HG03469 (cell line): ENCODE results near the gene ZNF320.
"Not testable (repeated sequence)": the region's sequence is repeated elsewhere in the genome, so short reads cannot be mapped to it uniquely, and the experiment has no call there.

Experiments
- ATAC-seq: cut with Tn5 transposase; IDR thresholded peaks from one replicate; pipeline ENCODE4 v1.9.1; 2021; ENCODE audit warnings: mild to moderate bottlenecking, moderate library complexity, moderate number of reproducible peaks; ENCODE audit not compliant: unreplicated experiment

ZNF320 gene

GRCh38 chr19:52922841-52923777 is 25.7 kb upstream of the ZNF320 start, which contains the start of gene ZNF888:
Gene ZNF888, minus strand, starts transcription at chr19:52923428. Its CDS starts 5,555 bp downstream, at chr19:52917873.
- ATAC-seq: no peak

DNA sequence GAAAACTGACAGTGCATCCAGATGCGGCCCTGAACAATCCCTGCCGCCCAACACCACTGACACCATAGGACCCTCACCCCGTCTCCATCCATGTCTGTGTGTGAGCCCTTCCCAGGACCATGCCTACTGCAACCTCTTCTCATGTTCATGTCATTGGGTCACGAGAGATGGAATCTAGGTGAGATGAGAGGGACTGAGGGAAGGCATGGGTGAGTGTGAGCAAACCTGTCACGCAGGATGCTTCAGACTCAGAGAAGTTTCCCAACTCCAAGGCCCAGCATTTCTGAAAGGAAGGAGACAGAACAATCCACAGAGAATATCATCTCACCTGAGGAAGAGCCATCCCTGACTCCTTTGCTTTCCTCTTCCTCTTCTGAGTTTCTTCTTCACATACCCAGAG is 20.1 kb upstream of the ZNF320 start:
- no peak for ATAC-seq

DNA sequence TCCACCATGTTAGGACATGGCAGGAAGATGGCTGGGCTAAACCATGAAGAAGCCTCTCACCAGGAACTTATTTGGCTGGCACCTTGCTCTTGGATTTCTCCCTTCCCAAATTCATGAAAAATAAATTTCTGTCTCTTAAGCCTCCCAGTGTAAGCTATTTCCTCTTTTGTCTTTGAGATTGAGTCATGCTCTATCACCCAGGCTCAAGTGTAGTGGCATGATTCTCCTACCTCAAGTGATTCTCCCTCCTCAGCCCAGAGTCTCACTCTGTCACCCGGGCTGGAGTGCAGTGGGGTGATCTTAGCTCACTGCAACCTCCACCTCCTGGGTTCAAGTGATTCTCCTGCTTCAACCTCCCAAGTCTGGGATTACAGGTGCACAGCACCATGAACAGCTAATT is 13.2 kb upstream of the ZNF320 start:
- no peak for ATAC-seq

DNA sequence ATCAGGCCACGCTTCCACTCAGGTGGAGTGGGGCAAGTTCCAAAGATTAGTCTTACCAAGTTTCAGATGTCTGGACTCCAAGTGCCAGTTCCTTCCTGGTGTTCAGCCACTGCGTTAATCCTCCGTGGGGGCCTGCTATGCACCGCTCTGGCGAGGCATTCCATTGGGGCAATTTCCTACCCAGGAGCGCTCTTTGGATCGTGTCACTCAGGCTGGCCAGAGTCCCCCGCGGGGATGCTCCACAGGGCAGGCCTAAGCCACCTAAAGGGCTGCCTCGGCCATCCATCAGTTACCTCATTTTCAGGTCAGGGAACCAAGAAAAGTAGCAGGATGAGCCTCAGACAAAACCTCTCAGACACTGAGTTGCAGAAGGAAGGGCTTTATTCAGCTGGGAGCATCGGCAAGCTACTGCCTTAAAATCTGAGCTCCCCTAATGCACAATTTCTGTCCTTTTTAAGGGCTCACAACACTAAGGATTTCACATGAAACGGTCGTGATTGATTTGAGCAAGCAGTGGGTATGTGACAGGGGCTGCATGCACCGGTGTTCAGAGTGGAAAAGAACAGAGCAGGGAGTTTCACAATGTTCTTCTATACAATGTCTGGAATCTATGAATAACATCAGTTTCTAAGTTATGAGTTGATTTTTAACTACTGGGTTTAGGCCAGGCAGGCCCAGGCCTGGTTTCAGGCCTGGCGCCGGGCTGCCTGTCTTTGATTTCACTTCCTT is 6.8 kb upstream of the ZNF320 start:
- not testable (repeated sequence) for ATAC-seq

DNA sequence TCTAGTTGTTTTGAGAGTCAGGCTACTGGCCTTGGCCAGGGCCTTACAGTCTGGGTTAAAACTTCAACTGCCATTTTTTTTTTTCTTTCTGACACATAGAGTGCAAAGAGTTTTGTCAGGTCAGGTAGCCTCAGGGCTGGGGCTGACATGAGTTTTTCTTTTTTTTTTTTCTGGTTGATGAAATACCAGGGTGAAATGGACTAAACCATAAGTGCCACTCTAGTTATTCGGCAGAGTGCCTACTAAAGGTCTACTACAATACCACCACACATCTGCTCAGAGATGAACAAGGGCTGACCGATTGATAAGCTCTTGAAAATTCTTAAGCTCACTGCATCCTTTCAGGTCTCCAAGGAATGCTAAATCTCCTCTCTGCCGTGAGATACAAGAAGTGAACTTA is 4.4 kb upstream of the ZNF320 start:
- ATAC-seq: no peak

- not testable (repeated sequence) for ATAC-seq
Measured at GRCh38 chr19:52898596-52898995, 1.2 kb upstream of the ZNF320 start.

DNA sequence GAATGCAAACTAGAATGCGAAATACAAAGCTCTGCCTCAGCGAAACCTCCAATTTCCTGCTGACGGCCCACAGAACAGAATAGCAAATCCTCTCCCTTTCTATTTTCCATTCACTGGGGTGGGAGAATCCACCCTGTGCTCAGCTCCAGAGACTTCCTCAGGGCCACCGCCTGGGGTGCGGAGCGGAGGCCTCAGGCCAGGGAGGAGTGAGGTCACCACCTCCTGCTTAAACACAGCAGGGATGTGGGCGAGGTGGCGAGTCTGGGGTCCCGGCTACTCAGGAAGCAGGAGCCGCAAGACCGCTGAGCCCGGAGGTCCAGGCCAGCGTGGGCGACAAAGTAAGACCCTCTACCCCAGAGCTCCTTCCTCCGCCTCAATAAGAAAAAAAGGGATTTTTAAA is 666 bp upstream of the ZNF320 start:
- no peak for ATAC-seq

GRCh38 chr19:52896431-52897137 is 851 bp downstream of the ZNF320 start:
- ATAC-seq: no peak

DNA sequence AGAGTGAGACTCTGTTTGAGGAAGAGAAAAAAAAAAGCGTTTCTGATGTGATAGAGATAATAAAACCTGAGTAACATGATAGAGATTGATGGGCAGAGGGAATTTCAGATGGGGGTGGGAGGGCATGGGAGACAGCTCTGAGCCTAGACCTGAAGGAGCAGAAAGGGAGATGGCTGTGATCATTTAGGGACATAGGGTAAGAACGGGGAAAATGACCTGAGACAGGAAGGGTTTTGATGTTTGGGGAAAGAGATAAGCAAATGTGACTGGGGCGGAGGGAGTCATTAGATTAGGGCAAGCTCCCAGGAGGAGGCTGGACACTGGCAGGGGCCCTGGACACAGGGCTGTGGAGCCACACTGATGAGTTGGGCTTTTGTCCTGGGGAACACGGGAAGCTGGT is 6.1 kb downstream of the ZNF320 start:
- ATAC-seq: no peak

GRCh38 chr19:52889931-52890330 is 7.5 kb downstream of the ZNF320 start:
- no peak for ATAC-seq

GRCh38 chr19:52889076-52889475 is 8.4 kb downstream of the ZNF320 start:
- no peak for ATAC-seq

DNA sequence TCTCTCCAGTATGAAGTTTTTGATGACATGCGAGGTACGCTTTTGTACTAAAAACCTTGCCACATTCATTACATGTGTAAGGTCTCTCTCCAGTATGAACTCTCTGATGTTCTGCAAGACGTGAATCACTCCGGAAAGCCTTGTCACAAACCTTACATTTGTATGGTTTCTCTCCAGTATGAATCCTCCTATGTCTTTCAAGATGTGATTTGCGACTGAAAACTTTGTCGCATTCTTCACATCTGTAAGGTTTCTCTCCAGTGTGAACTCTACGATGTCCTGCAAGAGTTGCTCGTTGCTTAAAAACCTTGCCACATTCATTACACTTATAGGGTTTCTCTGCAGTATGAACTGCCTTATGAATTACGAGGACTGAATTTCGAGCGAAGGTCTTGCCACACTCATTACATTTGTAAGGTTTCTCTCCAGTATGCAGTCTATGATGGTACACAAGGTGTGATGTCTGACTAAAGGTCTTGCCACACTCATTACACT is 16.5 kb downstream of the ZNF320 start:
- ATAC-seq: no peak

- not testable (repeated sequence) for ATAC-seq
Measured at GRCh38 chr19:52872996-52873395, 24.4 kb downstream of the ZNF320 start.

DNA sequence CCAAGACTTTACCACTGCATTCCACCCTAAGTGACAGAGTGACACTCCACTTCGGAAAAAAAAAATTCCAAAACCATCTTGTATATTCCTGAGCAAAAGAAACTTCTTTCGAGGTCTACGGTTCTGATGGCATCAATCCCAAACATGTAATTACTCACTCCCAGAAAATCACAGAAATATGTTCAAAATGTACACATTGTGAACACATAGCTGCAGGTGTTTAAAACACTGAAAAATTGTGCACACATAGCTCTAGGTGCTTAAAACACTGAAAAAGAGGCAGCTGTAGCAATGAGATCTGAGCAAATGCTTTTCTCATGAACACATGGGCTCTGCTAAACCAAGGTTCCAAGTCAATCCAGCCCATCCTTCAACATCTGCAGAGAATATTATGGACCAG is 26.0 kb downstream of the ZNF320 start:
- ATAC-seq: no peak

DNA sequence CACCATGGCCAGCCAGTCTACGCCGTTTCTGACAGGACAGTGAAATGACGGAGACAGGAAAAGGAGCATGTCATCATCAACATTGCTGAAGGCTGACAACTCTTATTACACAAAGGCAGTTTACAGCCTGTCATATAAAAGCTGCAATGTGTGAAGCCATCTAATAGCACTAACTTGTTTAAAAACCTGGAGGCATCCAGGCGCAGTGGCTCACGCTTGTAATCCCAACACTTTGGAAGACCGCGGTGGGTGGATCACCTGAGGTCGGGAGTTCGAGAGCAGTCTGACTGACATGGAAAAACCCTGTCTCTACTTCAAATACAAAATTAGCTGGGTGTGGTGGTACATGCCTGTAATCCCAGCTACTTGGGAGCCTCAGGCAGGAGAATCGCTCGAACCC is 29.4 kb downstream of the ZNF320 start:
- not testable (repeated sequence) for ATAC-seq

DNA sequence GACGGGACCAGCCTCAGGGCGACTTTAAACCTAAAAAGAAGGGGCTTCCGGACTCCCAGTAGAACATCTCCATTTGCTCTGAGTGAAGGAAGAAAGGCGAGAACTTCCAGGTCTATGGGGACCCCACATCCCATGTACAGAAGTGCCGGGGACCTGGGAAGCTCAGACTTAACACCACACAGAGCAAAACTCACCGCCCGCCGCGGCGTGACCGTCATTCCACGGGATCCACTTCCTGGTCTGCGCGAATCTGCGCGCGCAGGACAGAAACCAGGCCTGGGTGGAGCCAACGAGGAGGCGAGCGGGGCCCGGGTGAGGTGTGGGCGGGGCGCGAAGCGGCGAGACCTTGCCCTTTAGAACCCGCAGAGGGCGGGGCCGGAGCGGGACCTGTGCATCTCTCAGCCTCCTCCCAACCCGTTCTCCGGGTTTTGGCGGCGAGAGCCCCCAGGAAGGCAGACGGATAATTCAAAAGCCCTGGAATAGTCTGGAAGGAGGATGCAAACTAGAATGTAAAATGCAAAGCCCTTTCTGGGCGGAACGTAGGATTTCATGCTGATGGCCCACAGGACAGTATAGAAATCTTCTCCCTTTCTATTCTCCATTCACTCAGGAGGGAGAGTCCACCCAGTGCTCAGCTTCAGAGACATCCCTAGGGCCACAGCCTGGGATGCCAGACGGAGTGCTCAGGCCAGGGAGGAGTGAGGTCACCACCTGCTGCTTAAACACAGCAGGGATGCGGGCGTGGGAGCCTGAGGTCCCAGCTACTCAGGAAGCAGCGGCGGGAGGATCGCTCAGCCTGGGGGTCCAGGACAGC is 39.9 kb downstream of the ZNF320 start, which contains the start of gene ZNF468:
Gene ZNF468, minus strand, starts transcription at position 242 of the 814 bp plus-strand sequence. CDS start 3,347 bp downstream, outside the sequence.
- peak; percentile 84 for ATAC-seq

DNA sequence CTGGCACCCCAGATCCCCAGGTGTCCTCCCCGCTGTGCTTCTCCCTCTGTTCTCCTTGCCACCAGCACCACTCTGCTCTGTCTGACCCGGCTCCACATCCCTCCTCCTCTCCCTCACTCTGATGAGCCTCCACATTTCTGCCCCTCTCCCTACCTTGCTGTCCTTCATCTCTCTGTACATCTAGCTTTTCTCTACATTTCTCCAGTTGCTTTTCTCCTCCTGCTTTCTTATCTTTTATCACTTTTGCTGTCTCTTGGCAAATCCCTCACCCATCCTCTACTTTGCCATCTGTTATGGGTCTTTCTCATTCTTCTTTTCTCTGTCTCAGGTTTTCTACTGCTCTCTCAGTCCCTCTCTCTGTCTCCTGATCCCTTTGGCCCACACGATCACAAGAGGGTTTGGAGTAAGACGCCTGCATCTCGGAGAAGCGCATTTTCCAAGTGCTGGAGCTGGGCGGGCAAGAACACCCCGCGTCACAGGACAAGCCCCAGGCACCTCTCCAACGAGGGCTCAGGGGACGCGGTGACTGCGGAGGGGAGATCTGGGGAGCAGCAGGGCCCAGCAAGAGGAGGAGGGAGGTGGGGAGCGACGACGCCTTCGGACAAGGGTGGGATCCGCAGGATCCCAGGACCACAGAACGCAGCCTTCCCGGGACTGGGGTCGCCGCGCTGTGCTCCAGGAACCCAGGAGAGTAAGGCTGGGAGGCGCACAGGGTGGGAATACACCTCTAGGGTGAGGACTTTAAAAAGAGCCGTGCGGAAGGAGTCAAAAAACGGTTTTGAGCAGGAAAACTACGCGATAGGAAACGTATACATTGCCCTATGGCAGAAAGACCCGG is 40.7 kb downstream of the ZNF320 start:
- ATAC-seq: not testable (repeated sequence)
